ENCODE results near the gene SPAG16. TPM values are rescaled to one million over a fixed set of nuclear protein-coding genes. Genes with fewer than 3 reads are reported as not detected.
"Not testable (repeated sequence)": the region's sequence is repeated elsewhere in the genome, so short reads cannot be mapped to it uniquely, and the experiment has no call there.

The SPAG16 gene
- polyA plus RNA-seq, 1 of the 3 experiments (the other 2 are of a cell fraction): 29.5 TPM

DNA sequence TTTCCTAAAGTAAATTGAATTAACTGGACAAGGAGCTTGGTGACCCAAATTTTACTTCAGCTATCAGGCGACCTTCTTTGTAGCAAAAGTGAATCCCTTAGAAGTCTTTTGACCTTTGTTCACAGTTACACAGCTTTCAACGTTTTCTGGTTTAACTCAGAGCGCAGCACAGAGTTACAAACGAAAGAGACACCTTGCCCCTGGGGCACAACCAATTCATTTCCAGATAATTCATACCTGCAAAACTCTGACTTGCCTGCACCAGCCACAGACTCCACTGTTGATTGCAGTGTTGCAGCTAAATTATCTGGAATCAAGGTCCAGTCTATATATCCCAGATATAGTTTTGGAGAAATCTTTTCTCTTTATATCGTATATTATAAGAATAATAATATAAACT is 768.0 kb downstream of the SPAG16 start:
- ChIA-PET POLR2A (no interaction called here), CTCF (interaction anchor here (1.4 kb wide), 1 partner anchor 10 kb away, joined by 4 read pairs; no protein-coding TSS in a partner anchor)
- Histone ChIP-seq H4K20me1 (ENCODE audit: insufficient read depth) (no peaks in the 10 kb centered on the region), H3K27me3 (ENCODE audit: insufficient read depth) (no peaks in the 10 kb centered on the region), H3K4me2 (no peak overlapping the region), H3K4me1 (ENCODE audit: control insufficient read depth in 1 of 2, insufficient read depth in 2 of 2, low read depth in 1 of 2, low read length in 1 of 2) (no peaks in the 10 kb centered on the region; a peak in 1 of 4 replicates), H3F3A (replicated peaks; ENCODE audit: insufficient read depth) (no peaks in the 10 kb centered on the region), H3K36me3 (replicated peaks in 1 of 2; ENCODE audit: control insufficient read depth in 1 of 2, insufficient read depth in 2 of 2, low read length in 1 of 2) (no peaks in the 10 kb centered on the region), H3K9ac (no peak overlapping the region), H3K4me3 (ENCODE audit: low read depth in 2 of 2, low read length in 1 of 2) (no peak overlapping the region), H3K27ac (ENCODE audit: low read depth in 2 of 2, low read length in 1 of 2) (no peak overlapping the region), H3K9me2 (no peaks in the 10 kb centered on the region), H2AFZ (ENCODE audit: low read depth) (no peak overlapping the region), H3K9me3 (no peaks in the 10 kb centered on the region), H3K79me2 (ENCODE audit: insufficient read depth) (no peaks in the 10 kb centered on the region)
- 63% methylated on average over 5 of the region's 5 CpGs for WGBS (ENCODE audit: low lambda C conversion rate)
- no peak for DNase-seq
- no peak for TF ChIP-seq GABPA (IDR thresholded peaks at IDR 0.05; ENCODE audit: low read depth)
- no peak for TF ChIP-seq POLR2AphosphoS5 (IDR thresholded peaks at IDR 0.05; ENCODE audit: low read depth, low read length)
- no peak for TF ChIP-seq CHD2 (IDR thresholded peaks at IDR 0.05; ENCODE audit: low read length, partially characterized antibody)
- no peak for TF ChIP-seq TCF12 (IDR thresholded peaks at IDR 0.05)

DNA sequence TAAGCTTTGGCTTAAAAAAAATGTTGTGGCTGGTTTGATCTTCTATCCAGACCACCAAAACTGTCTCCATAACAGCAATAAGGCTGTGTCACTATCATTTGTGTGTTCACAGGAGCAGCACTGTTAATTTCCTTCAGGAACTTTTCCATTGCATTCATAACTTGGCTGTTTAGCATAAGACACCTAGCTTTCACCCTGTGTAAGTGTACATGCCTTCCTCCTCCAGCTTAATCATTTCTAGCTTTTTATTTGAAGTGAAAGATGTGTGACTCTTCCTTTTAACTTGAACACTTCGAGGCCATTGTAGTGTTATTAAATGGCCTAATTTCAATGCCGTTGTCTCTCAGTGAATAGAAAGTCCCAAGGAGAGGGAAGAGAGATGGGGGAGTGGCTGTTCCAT is 773.7 kb downstream of the SPAG16 start:
- CTCF ChIA-PET: interaction anchor here (0.7 kb wide), 1 partner anchor 10 kb away, joined by 3 read pairs; no protein-coding TSS in a partner anchor

DNA sequence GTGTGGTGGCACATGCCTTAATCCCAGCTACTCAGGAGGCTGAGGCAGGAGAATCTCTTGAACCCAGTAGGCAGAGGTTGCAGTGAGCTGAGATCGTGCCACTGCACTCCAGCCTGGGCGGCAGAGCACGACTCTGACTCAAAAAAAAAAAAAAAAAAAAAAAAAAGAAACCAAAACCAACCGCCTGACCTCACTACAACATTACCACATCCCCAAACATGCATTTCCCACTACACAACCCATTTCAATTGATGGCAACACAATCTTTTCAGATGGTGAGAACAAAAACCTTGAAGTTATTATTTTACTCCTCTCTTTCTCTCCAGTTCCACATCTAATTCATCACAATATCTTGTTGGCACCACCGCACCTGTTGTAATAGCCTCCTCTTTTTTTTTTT is 778.0 kb downstream of the SPAG16 start:
- H3K9me3 ChIP-seq; H3F3A ChIP-seq (replicated peaks; ENCODE audit: insufficient read depth); H3K27me3 ChIP-seq (ENCODE audit: insufficient read depth); H3K9ac ChIP-seq; H3K36me3 ChIP-seq (replicated peaks in 1 of 2; ENCODE audit: control insufficient read depth in 1 of 2, insufficient read depth in 2 of 2, low read length in 1 of 2); POLR2A ChIA-PET; H2AFZ ChIP-seq (ENCODE audit: low read depth); H4K20me1 ChIP-seq (ENCODE audit: insufficient read depth); H3K27ac ChIP-seq (ENCODE audit: low read depth in 2 of 2, low read length in 1 of 2); DNase-seq; H3K4me2 ChIP-seq; H3K4me3 ChIP-seq (ENCODE audit: low read depth in 2 of 2, low read length in 1 of 2); H3K4me1 ChIP-seq (ENCODE audit: control insufficient read depth in 1 of 2, insufficient read depth in 2 of 2, low read depth in 1 of 2, low read length in 1 of 2); H3K9me2 ChIP-seq; CTCF ChIA-PET; H3K79me2 ChIP-seq (ENCODE audit: insufficient read depth): not testable (repeated sequence)
- WGBS (ENCODE audit: low lambda C conversion rate): 84% methylated on average over 5 of the region's 5 CpGs

More for the DNA sequence above, 773.7 kb downstream of the SPAG16 start:
- Histone ChIP-seq H3K36me3 (replicated peaks in 1 of 2; ENCODE audit: control insufficient read depth in 1 of 2, insufficient read depth in 2 of 2, low read length in 1 of 2) (no peaks in the 10 kb centered on the region), H3K79me2 (ENCODE audit: insufficient read depth) (no peaks in the 10 kb centered on the region), H2AFZ (ENCODE audit: low read depth) (no peak overlapping the region), H3K27me3 (ENCODE audit: insufficient read depth) (no peaks in the 10 kb centered on the region), H3K27ac (ENCODE audit: low read depth in 2 of 2, low read length in 1 of 2) (no peak overlapping the region), H3K4me1 (ENCODE audit: control insufficient read depth in 1 of 2, insufficient read depth in 2 of 2, low read depth in 1 of 2, low read length in 1 of 2) (no peaks in the 10 kb centered on the region; a peak in 1 of 4 replicates), H3K4me3 (ENCODE audit: low read depth in 2 of 2, low read length in 1 of 2) (no peak overlapping the region), H3K9me2 (no peaks in the 10 kb centered on the region), H3K9me3 (no peaks in the 10 kb centered on the region), H4K20me1 (ENCODE audit: insufficient read depth) (no peaks in the 10 kb centered on the region), H3F3A (replicated peaks; ENCODE audit: insufficient read depth) (no peaks in the 10 kb centered on the region), H3K9ac (no peak overlapping the region), H3K4me2 (no peak overlapping the region)
- TF ChIP-seq RAD21 (IDR thresholded peaks at IDR 0.05; ENCODE audit: low read length) (no peak), EZH2phosphoT487 (IDR thresholded peaks at IDR 0.05; ENCODE audit: borderline replicate concordance, low read depth) (no peak), POLR2AphosphoS5 (IDR thresholded peaks at IDR 0.05; ENCODE audit: low read depth, low read length) (no peak), SIN3A (IDR thresholded peaks at IDR 0.05; ENCODE audit: borderline replicate concordance, low read depth, low read length) (no peak), GABPA (IDR thresholded peaks at IDR 0.05; ENCODE audit: low read depth) (no peak), NFIC (IDR thresholded peaks at IDR 0.05; ENCODE audit: borderline replicate concordance) (no peak), FOXM1 (IDR thresholded peaks at IDR 0.05; ENCODE audit: low read depth) (no peak), MEF2A (IDR thresholded peaks at IDR 0.05; ENCODE audit: borderline replicate concordance, low read depth) (no peak), ELF1 (IDR thresholded peaks at IDR 0.05) (no peak), RFX5 (IDR thresholded peaks at IDR 0.05; ENCODE audit: low read length) (no peak), GATA2 (CRISPR knock-in tag; IDR thresholded peaks at IDR 0.05) (no peak), YY1 (IDR thresholded peaks at IDR 0.05; ENCODE audit: low read depth) (no peak), TAF1 (IDR thresholded peaks at IDR 0.05; ENCODE audit: borderline replicate concordance, low read depth, low read length) (no peak)
- TF ChIP-seq, protein P1, sequence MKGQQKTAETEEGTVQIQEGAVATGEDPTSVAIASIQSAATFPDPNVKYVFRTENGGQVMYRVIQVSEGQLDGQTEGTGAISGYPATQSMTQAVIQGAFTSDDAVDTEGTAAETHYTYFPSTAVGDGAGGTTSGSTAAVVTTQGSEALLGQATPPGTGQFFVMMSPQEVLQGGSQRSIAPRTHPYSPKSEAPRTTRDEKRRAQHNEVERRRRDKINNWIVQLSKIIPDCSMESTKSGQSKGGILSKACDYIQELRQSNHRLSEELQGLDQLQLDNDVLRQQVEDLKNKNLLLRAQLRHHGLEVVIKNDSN (IDR thresholded peaks at IDR 0.05; ENCODE audit: borderline replicate concordance, low read depth): no peak
- TF ChIP-seq, protein P2, sequence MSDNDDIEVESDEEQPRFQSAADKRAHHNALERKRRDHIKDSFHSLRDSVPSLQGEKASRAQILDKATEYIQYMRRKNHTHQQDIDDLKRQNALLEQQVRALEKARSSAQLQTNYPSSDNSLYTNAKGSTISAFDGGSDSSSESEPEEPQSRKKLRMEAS (IDR thresholded peaks at IDR 0.05; ENCODE audit: low read depth): no peak
- no peak for DNase-seq
- 54% methylated on average over 2 of the region's 2 CpGs for WGBS (ENCODE audit: low lambda C conversion rate)
- POLR2A ChIA-PET: no interaction called here
